Naive B cell (primary cell): ENCODE results near the gene GOLGA6L2. TPM values are rescaled to one million over a fixed set of nuclear protein-coding genes. Genes with fewer than 3 reads are reported as not detected.
A peak's percentile ranks its signal among the peaks of the same experiment; 100 is the strongest.
"Not testable (repeated sequence)": the region's sequence is repeated elsewhere in the genome, so short reads cannot be mapped to it uniquely, and the experiment has no call there.

Source experiments
- ATAC-seq, 2 donors: fragments of 150-1000 bp; cut with Tn5 transposase; 2 replicates each; pipeline ENCODE4 v1.10.0; 2021; ENCODE audit warnings: low read depth in 2 of 2, mild to moderate bottlenecking in 2 of 2, moderate library complexity in 2 of 2
- DNase-seq: peaks from one replicate; pipeline ENCODE4 v3.0.0; 2022
- H3K27ac Mint-ChIP-seq, 6 donors: one replicate each; pipeline ENCODE4 v1.8.0; 2020 to 2022; ENCODE audit warnings: mild to moderate bottlenecking in 6 of 6, mixed read lengths in 6 of 6, moderate library complexity in 5 of 6, inconsistent platforms in 2 of 6
- H3K27me3 Mint-ChIP-seq, 3 donors: one replicate each; pipeline ENCODE4 v1.8.0; 2021 to 2022; ENCODE audit warnings: mixed read lengths in 3 of 3, mild to moderate bottlenecking in 1 of 3
- H3K36me3 Mint-ChIP-seq, 2 donors: one replicate each; pipeline ENCODE4 v1.8.0; 2020 to 2022; ENCODE audit warnings: mixed read lengths in 2 of 2, inconsistent platforms in 1 of 2, mild to moderate bottlenecking in 1 of 2
- H3K4me1 Mint-ChIP-seq, 3 donors: one replicate each; pipeline ENCODE4 v1.8.0; 2020 to 2022; ENCODE audit warnings: mixed read lengths in 3 of 3, inconsistent platforms in 1 of 3, mild to moderate bottlenecking in 1 of 3, moderate library complexity in 1 of 3
- H3K4me3 Mint-ChIP-seq, 8 donors: one replicate each; pipeline ENCODE4 v1.8.0; 2020 to 2022; ENCODE audit warnings: mild to moderate bottlenecking in 8 of 8, mixed read lengths in 8 of 8, moderate library complexity in 8 of 8, inconsistent platforms in 2 of 8
- H3K9me3 Mint-ChIP-seq, 7 donors: one replicate each; pipeline ENCODE4 v1.8.0; 2020 to 2022; ENCODE audit warnings: mixed read lengths in 7 of 7, mild to moderate bottlenecking in 5 of 7, inconsistent platforms in 2 of 7, moderate library complexity in 1 of 7
- polyA plus RNA-seq, 6 donors: library from polyadenylated mRNA; unstranded; fragments of 300-500 nt; fragmentation: Illumina TruSeq; gene quantifications; one replicate each; pipeline ENCODE4 v1.2.3, GENCODE V29; 2021; ENCODE audit warnings: low read depth in 6 of 6

The GOLGA6L2 gene
- polyA plus RNA-seq, 6 donors from 2014 or later = not detected

DNA sequence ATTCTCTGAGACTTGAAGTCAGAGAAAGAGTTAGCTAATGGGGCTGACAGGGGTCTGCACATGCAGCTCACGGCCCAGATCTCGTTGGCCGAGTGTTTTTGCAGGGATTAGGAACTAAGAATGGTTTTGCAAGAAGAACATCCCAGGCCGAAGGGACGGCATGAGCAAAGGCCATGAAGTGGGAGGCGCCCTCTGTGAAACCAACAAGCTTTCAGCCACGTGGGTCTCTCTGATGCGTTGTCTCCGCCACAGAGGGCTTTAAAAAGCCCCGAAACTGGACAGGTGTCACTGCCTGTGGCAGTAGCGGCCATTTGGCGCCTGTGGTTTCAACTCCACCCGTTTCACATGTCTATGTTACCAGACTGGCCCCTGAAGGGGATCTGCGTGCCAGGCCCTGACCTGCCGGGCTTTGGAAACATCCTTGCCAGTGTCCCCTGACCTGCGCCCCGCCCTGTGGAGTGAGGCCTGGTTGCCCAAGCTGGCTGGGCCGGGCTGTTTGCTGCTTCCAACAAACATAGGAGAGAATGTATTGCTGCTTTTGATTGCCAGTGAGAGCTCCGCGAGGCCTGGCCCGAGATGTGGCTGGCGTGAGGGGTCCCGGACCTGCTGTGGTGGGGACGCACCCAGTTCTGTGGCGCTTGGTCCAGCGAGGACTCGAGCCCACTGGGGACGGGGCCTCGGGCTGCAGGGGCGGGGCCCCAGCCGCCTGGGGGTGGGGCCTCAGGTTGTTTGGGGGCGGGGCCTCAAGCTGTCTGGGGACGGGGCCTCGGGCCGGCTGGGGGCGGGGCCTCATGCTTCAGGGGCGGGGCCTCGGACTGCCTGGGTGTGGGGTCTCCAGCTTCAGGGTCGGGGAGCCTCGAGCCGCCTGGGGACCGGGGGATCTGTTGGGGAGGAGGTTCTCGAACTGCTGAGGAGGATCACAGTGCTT lies 30.4 kb downstream of the GOLGA6L2 start:
- no peak for ATAC-seq

DNA sequence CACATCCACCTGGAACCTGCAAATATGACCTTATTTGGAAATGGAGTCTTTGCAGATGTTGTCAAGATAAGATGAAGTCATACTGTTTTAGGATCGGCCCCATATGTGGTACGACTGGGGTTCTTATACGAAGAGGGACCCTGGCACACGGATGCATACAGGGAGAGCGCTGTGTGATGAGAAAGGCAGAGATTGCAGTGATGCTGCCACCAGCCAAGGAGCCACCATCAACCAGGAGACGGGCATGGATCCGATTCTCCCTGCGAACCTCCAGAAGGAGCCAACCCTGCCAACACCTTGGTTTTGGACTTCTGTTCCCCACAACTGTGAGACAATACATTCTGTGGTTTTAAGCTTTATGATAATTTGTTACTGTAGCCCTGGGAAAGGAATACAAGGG lies 31.2 kb downstream of the GOLGA6L2 start:
- H3K36me3 Mint-ChIP-seq, H3K4me3 Mint-ChIP-seq, H3K4me1 Mint-ChIP-seq, H3K9me3 Mint-ChIP-seq, H3K27ac Mint-ChIP-seq, ATAC-seq, DNase-seq, H3K27me3 Mint-ChIP-seq: not testable (repeated sequence)

More for the DNA sequence above, 30.4 kb downstream of the GOLGA6L2 start:
- no peak for DNase-seq
- H3K27ac Mint-ChIP-seq = no peak overlapping the region
- no peaks in the 10 kb centered on the region for H3K36me3 Mint-ChIP-seq
- peaks cover 0 to 7% (median 1%) of the 10 kb centered on the region in 7 donors for H3K9me3 Mint-ChIP-seq
- H3K4me3 Mint-ChIP-seq = no peak overlapping the region
- no peaks in the 10 kb centered on the region for H3K4me1 Mint-ChIP-seq
- H3K27me3 Mint-ChIP-seq = no peaks in the 10 kb centered on the region

DNA sequence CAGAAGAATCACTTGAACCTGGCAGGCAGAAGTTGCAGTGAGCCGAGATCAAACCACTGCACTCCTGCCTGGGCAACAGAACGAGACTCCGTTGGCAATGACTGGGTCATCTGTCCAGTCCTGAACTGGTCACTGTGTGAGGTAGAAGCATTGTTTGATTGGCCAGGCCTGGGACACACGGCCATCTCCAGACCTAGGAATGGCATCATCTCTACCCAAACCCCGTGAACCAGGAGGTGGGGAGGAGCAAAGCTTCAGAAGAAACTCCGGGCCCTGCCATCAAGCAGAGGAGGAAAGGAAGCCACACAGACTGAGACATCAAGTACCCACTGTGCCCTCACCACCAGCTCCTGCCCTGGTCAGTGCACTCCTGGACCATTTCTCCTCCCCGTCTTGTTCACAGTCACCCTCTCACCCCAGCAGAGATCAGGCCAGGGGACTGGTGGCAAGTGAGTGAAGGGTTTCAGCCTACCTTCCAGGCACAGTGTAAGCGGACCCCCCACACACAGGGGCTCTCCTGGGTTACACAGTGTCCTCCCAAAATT lies 31.6 kb downstream of the GOLGA6L2 start:
- H3K27ac Mint-ChIP-seq = no peak overlapping the region
- peaks cover 0 to 7% (median 1%) of the 10 kb centered on the region in 7 donors for H3K9me3 Mint-ChIP-seq
- no peaks in the 10 kb centered on the region for H3K4me1 Mint-ChIP-seq
- ATAC-seq = no peak
- H3K27me3 Mint-ChIP-seq = no peaks in the 10 kb centered on the region
- no peak for DNase-seq
- no peaks in the 10 kb centered on the region for H3K36me3 Mint-ChIP-seq
- H3K4me3 Mint-ChIP-seq = no peak overlapping the region

- not testable (repeated sequence) for DNase-seq, H3K4me1 Mint-ChIP-seq, H3K36me3 Mint-ChIP-seq, H3K27me3 Mint-ChIP-seq, H3K9me3 Mint-ChIP-seq, ATAC-seq, H3K4me3 Mint-ChIP-seq
- peak overlapping the region in 1 of 6 donors; percentile 72 for H3K27ac Mint-ChIP-seq
Measured at GRCh38 chr15:23412881-23413600, 34.0 kb downstream of the GOLGA6L2 start.

GRCh38 chr15:23411841-23412240 lies 35.2 kb downstream of the GOLGA6L2 start:
- no peaks in the 10 kb centered on the region for H3K27me3 Mint-ChIP-seq
- DNase-seq (no peak), ATAC-seq (no peak)
- H3K4me3 Mint-ChIP-seq = peak overlapping the region in 1 of 8 donors; percentile 5
- H3K4me1 Mint-ChIP-seq = no peaks in the 10 kb centered on the region
- H3K36me3 Mint-ChIP-seq = no peaks in the 10 kb centered on the region
- H3K27ac Mint-ChIP-seq = no peak overlapping the region
- H3K9me3 Mint-ChIP-seq = peaks cover 0 to 6% (median 0%) of the 10 kb centered on the region in 7 donors

DNA sequence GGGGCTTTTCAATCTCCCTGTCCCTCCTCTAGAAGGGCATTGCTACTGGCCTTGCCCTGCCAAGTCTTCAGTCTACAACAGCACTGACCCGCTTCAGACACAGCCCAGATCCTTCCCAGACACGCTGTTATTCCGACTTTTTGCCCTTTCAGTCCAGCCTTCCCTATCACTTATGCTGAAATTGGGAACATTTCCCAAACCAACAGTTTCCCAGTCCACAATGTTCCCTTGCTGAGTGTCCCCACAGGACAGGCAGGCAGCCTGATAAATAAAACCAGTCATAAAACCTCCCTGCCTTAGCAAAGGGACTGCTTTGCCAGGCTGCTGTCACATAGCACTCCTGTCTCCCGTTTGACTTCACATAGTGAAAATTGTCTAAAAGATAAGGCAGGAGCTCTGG lies 43.5 kb downstream of the GOLGA6L2 start:
- DNase-seq (no peak), ATAC-seq (no peak)
- no peak overlapping the region for H3K4me3 Mint-ChIP-seq
- no peak overlapping the region for H3K27ac Mint-ChIP-seq
- no peaks in the 10 kb centered on the region for H3K36me3 Mint-ChIP-seq
- no peaks in the 10 kb centered on the region for H3K4me1 Mint-ChIP-seq
- H3K9me3 Mint-ChIP-seq = peaks cover 0 to 7% (median 5%) of the 10 kb centered on the region in 7 donors
- no peaks in the 10 kb centered on the region for H3K27me3 Mint-ChIP-seq

DNA sequence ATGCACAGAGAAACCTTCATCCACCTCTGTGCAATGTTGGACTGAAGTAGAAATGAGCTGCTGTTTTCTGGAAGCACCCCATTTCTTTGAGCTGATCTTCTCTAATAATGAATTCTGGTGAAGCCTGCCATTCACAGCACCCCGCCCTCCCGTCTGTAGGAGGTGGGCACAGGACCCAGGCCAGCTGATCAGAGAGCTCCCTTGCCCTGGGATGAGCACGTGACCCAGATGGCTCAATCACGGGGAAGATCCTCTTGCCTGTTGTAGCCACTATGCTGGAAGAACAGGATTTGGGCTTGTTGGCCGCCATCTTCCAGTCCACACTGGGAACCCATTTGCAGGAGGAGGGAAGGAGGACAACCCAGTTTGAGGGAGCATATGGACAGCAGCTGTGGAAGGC lies 44.5 kb downstream of the GOLGA6L2 start:
- no peak for DNase-seq
- Mint-ChIP-seq H3K36me3 (no peaks in the 10 kb centered on the region), H3K4me1 (no peaks in the 10 kb centered on the region), H3K9me3 (peaks cover 0 to 6% (median 5%) of the 10 kb centered on the region in 7 donors), H3K4me3 (no peak overlapping the region), H3K27me3 (no peaks in the 10 kb centered on the region), H3K27ac (no peak overlapping the region)
- no peak for ATAC-seq

- Mint-ChIP-seq H3K4me1 (no peaks in the 10 kb centered on the region), H3K36me3 (no peaks in the 10 kb centered on the region), H3K27me3 (no peaks in the 10 kb centered on the region), H3K9me3 (peaks cover 0 to 6% (median 5%) of the 10 kb centered on the region in 7 donors), H3K4me3 (no peak overlapping the region), H3K27ac (no peak overlapping the region)
- ATAC-seq (no peak), DNase-seq (no peak)
Measured at GRCh38 chr15:23402140-23402539, 44.9 kb downstream of the GOLGA6L2 start.

DNA sequence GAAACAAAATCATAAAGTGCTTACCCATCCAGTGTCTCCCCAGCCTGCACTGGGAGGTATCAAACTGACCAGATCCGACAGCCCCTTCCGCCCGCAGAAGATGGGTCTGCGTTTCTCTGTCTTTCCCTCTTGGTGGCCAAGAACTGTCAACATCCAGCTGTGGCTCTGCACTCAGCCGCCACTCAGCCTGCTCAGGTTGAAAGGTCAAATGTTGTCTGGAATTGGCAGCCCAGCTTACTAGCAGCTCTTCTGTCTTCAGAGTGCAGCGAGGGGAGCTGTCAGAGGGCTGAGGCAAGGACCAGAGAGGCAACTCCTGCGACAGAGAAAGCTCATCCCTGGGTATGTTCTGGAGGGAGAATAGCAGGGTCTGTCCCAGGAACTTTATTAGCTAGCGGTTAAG lies 45.4 kb downstream of the GOLGA6L2 start:
- Mint-ChIP-seq H3K4me3 (peak overlapping the region in 1 of 8 donors; percentile 23), H3K4me1 (no peaks in the 10 kb centered on the region), H3K9me3 (peaks cover 0 to 6% (median 4%) of the 10 kb centered on the region in 7 donors), H3K27ac (no peak overlapping the region), H3K27me3 (no peaks in the 10 kb centered on the region), H3K36me3 (no peaks in the 10 kb centered on the region)
- no peak for DNase-seq
- no peak for ATAC-seq

- H3K9me3 Mint-ChIP-seq, H3K4me1 Mint-ChIP-seq, H3K27ac Mint-ChIP-seq, DNase-seq, H3K36me3 Mint-ChIP-seq, H3K4me3 Mint-ChIP-seq, ATAC-seq, H3K27me3 Mint-ChIP-seq: not testable (repeated sequence)
Measured at GRCh38 chr15:23399207-23399606, 47.8 kb downstream of the GOLGA6L2 start.

DNA sequence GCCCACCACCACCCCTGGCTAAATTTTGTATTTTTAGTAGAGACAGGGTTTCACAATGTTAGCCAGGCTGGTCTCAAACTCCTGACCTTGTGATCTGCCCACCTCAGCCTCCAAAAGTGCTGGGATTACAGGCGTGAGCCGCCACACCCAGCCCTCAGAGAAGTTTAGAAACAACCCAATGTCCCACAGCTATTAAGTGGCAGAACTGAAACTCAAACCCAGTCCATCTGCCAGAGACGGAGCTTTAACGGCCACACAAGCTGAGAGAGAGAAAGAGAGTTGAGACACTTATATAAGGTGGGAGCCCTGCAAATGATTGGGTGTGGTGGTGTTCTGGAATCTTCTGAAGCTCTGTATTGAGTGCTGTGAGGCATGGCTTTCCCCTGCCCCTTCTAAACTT lies 48.7 kb downstream of the GOLGA6L2 start:
- not testable (repeated sequence) for H3K4me1 Mint-ChIP-seq, ATAC-seq

DNA sequence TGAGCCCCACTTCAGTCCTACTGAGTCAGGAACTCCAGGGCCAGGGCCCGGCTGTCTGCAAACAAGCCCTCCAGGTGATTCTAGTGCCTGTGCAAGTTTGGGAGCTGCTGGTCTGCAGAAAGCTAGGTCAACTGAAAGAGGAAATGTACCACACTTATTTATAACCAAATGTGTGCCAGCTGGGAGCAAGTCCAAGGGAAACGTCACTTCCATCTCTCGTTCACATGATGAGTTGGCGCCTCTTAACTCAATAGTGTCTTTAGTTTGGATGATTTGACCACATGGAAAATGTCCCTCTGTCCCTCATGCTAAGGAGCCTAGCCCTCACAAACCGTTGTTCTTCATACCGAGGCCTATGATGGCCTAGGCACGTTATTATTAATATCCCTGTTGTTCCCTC lies 49.3 kb downstream of the GOLGA6L2 start:
- Mint-ChIP-seq H3K36me3 (no peaks in the 10 kb centered on the region), H3K4me1 (no peaks in the 10 kb centered on the region), H3K9me3 (peaks cover 0 to 5% (median 0%) of the 10 kb centered on the region in 7 donors), H3K27me3 (no peaks in the 10 kb centered on the region), H3K4me3 (peak overlapping the region in 1 of 8 donors; percentile 47), H3K27ac (no peak overlapping the region)
- no peak for ATAC-seq
- no peak for DNase-seq

More for the DNA sequence above, 48.7 kb downstream of the GOLGA6L2 start:
- DNase-seq, H3K27ac Mint-ChIP-seq, H3K9me3 Mint-ChIP-seq, H3K4me3 Mint-ChIP-seq, H3K36me3 Mint-ChIP-seq, H3K27me3 Mint-ChIP-seq: not testable (repeated sequence)

DNA sequence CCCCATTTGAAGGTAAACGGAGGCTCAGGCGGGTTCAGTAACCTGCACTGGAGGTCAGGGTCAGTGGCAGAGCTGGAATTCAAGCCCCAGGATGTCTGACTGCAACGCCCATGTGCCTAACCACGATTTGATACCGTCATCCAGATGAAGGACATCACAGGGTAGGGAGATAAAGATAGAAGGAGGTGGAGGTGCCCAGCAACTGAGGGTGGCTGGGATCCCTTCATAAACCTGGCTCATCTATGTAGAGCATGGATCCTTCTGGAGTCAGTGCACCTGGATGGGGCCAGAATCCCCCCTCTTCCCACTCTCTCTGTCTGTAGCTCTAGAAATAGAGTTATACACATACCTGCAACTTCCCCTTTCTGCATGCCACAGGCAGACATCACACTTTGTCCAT lies 51.2 kb downstream of the GOLGA6L2 start:
- DNase-seq (no peak), ATAC-seq (no peak)
- Mint-ChIP-seq H3K27ac (no peak overlapping the region), H3K4me3 (no peak overlapping the region), H3K36me3 (no peaks in the 10 kb centered on the region), H3K4me1 (no peaks in the 10 kb centered on the region), H3K9me3 (peaks cover 0 to 2% (median 0%) of the 10 kb centered on the region in 7 donors), H3K27me3 (no peaks in the 10 kb centered on the region)
